HepG2 (cell line): ENCODE results near the gene TMTC1. TPM values are rescaled to one million over a fixed set of nuclear protein-coding genes. Genes with fewer than 3 reads are reported as not detected.

Experiments
- ATAC-seq: fragments of 200-7000 bp; cut with Tn5 transposase; 3 replicates; pipeline ENCODE4 v1.9.1; 2020; ENCODE audit warnings: mild to moderate bottlenecking, moderate library complexity
- BruUV-seq: library from RNA; stranded (reverse); fragments of 400-500 nt; replicated peaks from 2 replicates; lab custom pipeline; 2021; lab: Mats Ljungman, UMichigan
- CTCF ChIA-PET: fragments of 300-600 bp; formaldehyde crosslinking; extraction: SDS; loops from one replicate; lab custom pipeline; 2021; ENCODE audit warnings: low total read pairs, inconsistent platforms, low intra/inter-chr PET ratio; lab: Yijun Ruan, JAX
- POLR2A ChIA-PET: fragments of 350-600 bp; sonication (Branson Sonifier 250); formaldehyde crosslinking; loops from one replicate; lab custom pipeline; 2020; ENCODE audit warnings: antibody characterized with exemption, inconsistent platforms; lab: Yijun Ruan, JAX
- DNase-seq: peaks from one replicate; pipeline ENCODE4 v3.0.0-alpha.2; 2015; ENCODE audit warnings: low spot score
- FAIRE-seq: peaks from 3 replicates; lab custom pipeline; 2011; peaks lifted over from hg19 to GRCh38; lab: Jason Lieb, UNC
- H2AFZ ChIP-seq: one replicate; pipeline ENCODE4 v1.6.1; 2011; ENCODE audit warnings: low read length, inconsistent platforms
- H3K27ac ChIP-seq: fragments of 300-600 bp; 3 replicates; pipeline ENCODE4 v1.8.0; 2011; ENCODE audit warnings: mixed run types, mild to moderate bottlenecking, mixed read lengths, low read length, inconsistent platforms; ENCODE audit not compliant: insufficient read depth; ENCODE audit errors: extremely low read length
- H3K27me3 ChIP-seq, 2 experiments: fragments of 200-600 bp in 1 of 2; 2 replicates in 1 of 2; 3 replicates in 1 of 2; pipeline versions ENCODE4 v1.6.0 to v1.8.0; 2011; ENCODE audit warnings: low read length in 2 of 2, mild to moderate bottlenecking in 2 of 2, moderate library complexity in 2 of 2, inconsistent platforms in 1 of 2; ENCODE audit not compliant: insufficient read depth in 2 of 2, control insufficient read depth in 1 of 2
- H3K36me3 ChIP-seq, 2 experiments: fragments of 200-600 bp in 1 of 2; replicated peaks in 1 of 2; 2 replicates in 1 of 2; 3 replicates in 1 of 2; pipeline versions ENCODE4 v1.5.1 to v1.8.0; 2011; ENCODE audit warnings: low read length in 2 of 2, inconsistent platforms in 1 of 2; ENCODE audit not compliant: insufficient read depth in 2 of 2, control insufficient read depth in 1 of 2
- H3K4me1 ChIP-seq: 2 replicates; pipeline ENCODE4 v1.5.1; 2012; ENCODE audit warnings: low read length, inconsistent platforms; ENCODE audit not compliant: insufficient read depth
- H3K4me2 ChIP-seq: 2 replicates; pipeline ENCODE4 v1.6.0; 2011; ENCODE audit warnings: low read depth, low read length, inconsistent platforms
- H3K4me3 ChIP-seq, 3 experiments: fragments of 200-600 bp in 1 of 3; sonication (generic), shearing (Covaris generic) in 1 of 3; replicated peaks in 1 of 3; 2 replicates each; pipeline ENCODE4 v1.5.1; 2011 to 2016; ENCODE audit warnings: low read length in 3 of 3, inconsistent platforms in 2 of 3, low read depth in 2 of 3, mild to moderate bottlenecking in 2 of 3, control low read depth in 1 of 3, mixed read lengths in 1 of 3; ENCODE audit not compliant: insufficient read depth in 1 of 3
- H3K79me2 ChIP-seq: one replicate; pipeline ENCODE4 v1.6.1; 2011; ENCODE audit warnings: low read length, inconsistent platforms; ENCODE audit not compliant: insufficient read depth
- H3K9ac ChIP-seq: 2 replicates; pipeline ENCODE4 v1.6.0; 2011; ENCODE audit warnings: mild to moderate bottlenecking, low read depth, low read length, inconsistent platforms; ENCODE audit not compliant: insufficient read depth
- H3K9me3 ChIP-seq: 2 replicates; pipeline ENCODE4 v1.5.1; 2012; ENCODE audit warnings: mild to moderate bottlenecking, low read length
- H4K20me1 ChIP-seq: 2 replicates; pipeline ENCODE4 v1.6.0; 2011; ENCODE audit warnings: inconsistent platforms, mild to moderate bottlenecking, low read length, moderate library complexity; ENCODE audit not compliant: insufficient read depth
- AHR ChIP-seq: IDR thresholded peaks from 2 replicates; pipeline ENCODE4 v1.6.1; 2018; ENCODE audit warnings: missing genetic modification reagents, missing compliant biosample characterization
- ESRRA ChIP-seq: sonication (generic); formaldehyde crosslinking; IDR thresholded peaks from 2 replicates; pipeline ENCODE4 v1.5.1; 2020; ENCODE audit warnings: mild to moderate bottlenecking, low read depth, missing genetic modification reagents
- GTF3A ChIP-seq: sonication (generic); formaldehyde crosslinking; conservative IDR thresholded peaks from 2 replicates; pipeline ENCODE4 v1.4.0; 2020; ENCODE audit warnings: mild to moderate bottlenecking, missing genetic modification reagents
- HNRNPH1 ChIP-seq: fragments of 200-400 bp; formaldehyde crosslinking; optimal IDR thresholded peaks from 2 replicates; pipeline ENCODE3; 2017; ENCODE audit warnings: mild to moderate bottlenecking, low read depth, low read length
- PAWR ChIP-seq: sonication (generic); formaldehyde crosslinking; IDR thresholded peaks from 2 replicates; pipeline ENCODE4 v1.4.0; 2020; ENCODE audit warnings: missing genetic modification reagents, mild to moderate bottlenecking, borderline replicate concordance
- PHF20 ChIP-seq: sonication (generic); formaldehyde crosslinking; IDR thresholded peaks from 2 replicates; pipeline ENCODE4 v1.5.0; 2020; ENCODE audit warnings: mild to moderate bottlenecking, missing genetic modification reagents
- PHF21A ChIP-seq: sonication (generic); formaldehyde crosslinking; IDR thresholded peaks from 2 replicates; pipeline ENCODE4 v1.5.0; 2020; ENCODE audit warnings: mild to moderate bottlenecking, missing genetic modification reagents
- SIN3B ChIP-seq: fragments of 150-350 bp; IDR thresholded peaks from 2 replicates; pipeline ENCODE4 v1.6.1; 2014; ENCODE audit warnings: low read length
- SNAI1 ChIP-seq: sonication (generic); formaldehyde crosslinking; IDR thresholded peaks from 2 replicates; pipeline ENCODE4 v1.5.0; 2020; ENCODE audit warnings: mild to moderate bottlenecking, missing genetic modification reagents, borderline replicate concordance
- ZFP41 ChIP-seq: sonication (generic); formaldehyde crosslinking; IDR thresholded peaks from 2 replicates; pipeline ENCODE4 v1.4.0; 2020; ENCODE audit warnings: mild to moderate bottlenecking, missing genetic modification reagents, borderline replicate concordance
- ZNF224 ChIP-seq: sonication (generic); formaldehyde crosslinking; IDR thresholded peaks from 2 replicates; pipeline ENCODE4 v1.5.0; 2020; ENCODE audit warnings: mild to moderate bottlenecking, missing genetic modification reagents
- ZNF274 ChIP-seq: sonication (generic); formaldehyde crosslinking; IDR thresholded peaks from 2 replicates; pipeline ENCODE4 v1.5.1; 2020; ENCODE audit warnings: mild to moderate bottlenecking, missing genetic modification reagents
- ZNF549 ChIP-seq: sonication (generic); formaldehyde crosslinking; IDR thresholded peaks from 2 replicates; pipeline ENCODE4 v1.5.0; 2020; ENCODE audit warnings: missing genetic modification reagents
- WGBS: methylation state at CpG from one replicate; pipeline ENCODE4 v1.1.6; 2017; ENCODE audit warnings: low lambda C conversion rate; 5-methylcytosine and 5-hydroxymethylcytosine counted together
- in situ Hi-C: cut with HindIII; loops from 2 replicates; pipeline ENCODE4 v1.10.0; 2017; ENCODE audit warnings: low pct_unique_long_range_greater_than_20kb; ENCODE audit not compliant: extremely low pct_ligation_motif_present
- intact Hi-C: fragments of 100-400 bp; cut with micrococcal nuclease; formaldehyde crosslinking; loops from one replicate; pipeline ENCODE4 v1.10.0; 2022; ENCODE audit not compliant: unreplicated experiment
- polyA plus RNA-seq, 8 experiments: library from polyadenylated mRNA; depleted of rRNA in 3 of 8; stranded (reverse) in 7 of 8; unstranded in 1 of 8; fragments of >200 nt; fragmentation: Illumina TruSeq in 4 of 8; extraction: Trizol in 4 of 8; gene quantifications; 2 replicates each; pipeline versions ENCODE4 v1.2.1 to v1.2.3, GENCODE V29; 2011 to 2016; ENCODE audit warnings: low read depth in 4 of 8, missing spikeins in 1 of 8, mixed read lengths in 1 of 8; ENCODE audit not compliant: insufficient read depth in 1 of 8
- total RNA-seq, 5 experiments: library from RNA; depleted of rRNA; stranded (reverse); fragments of >200 nt; fragmentation: Illumina TruSeq; extraction: Trizol; gene quantifications; 2 replicates each; pipeline ENCODE4 v1.2.3, GENCODE V29; 2016; ENCODE audit warnings: low read depth in 1 of 5

Gene TMTC1
- total and polyA plus RNA-seq, 2 of the 13 experiments (the other 11 are each of a cell fraction or from before 2014, with no cell fraction given) = 0.69 to 1.8 TPM

DNA sequence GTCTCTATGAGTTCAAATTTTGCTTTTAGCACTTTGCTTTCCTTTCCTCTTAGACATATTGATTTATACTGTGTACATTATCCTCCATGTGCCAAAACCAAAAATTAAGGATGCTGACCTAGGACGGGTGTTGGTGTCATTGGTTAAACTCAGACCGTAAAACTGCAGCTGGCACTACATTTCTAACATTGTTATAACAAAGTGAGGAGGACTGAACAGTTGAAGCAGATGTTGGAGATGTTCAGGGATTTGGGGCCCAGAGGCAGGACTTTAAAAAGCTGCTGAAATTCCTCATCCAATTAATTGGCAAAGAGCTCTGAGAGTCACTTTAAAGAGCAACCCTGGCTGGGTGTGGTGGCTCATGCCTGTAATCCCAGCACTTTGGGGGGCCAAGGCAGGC, 72.4 kb downstream of the TMTC1 start:
- no peak overlapping the region for H3K9ac ChIP-seq
- TF ChIP-seq GTF3A (CRISPR knock-in tag) (no peak), PHF21A (CRISPR knock-in tag) (no peak), ZNF224 (no peak), ZFP41 (CRISPR knock-in tag) (no peak), SIN3B (no peak), SNAI1 (CRISPR knock-in tag) (no peak), PAWR (no peak), HNRNPH1 (no peak), ZNF274 (CRISPR knock-in tag) (no peak), ESRRA (CRISPR knock-in tag) (no peak), AHR (CRISPR knock-in tag) (no peak), ZNF549 (no peak), PHF20 (CRISPR knock-in tag) (no peak)
- TF ChIP-seq, all 625 proteins: peak for 0
- Histone ChIP-seq H2AFZ (no peak overlapping the region), H3K79me2 (no peaks in the 10 kb centered on the region), H3K36me3 (no peaks in the 10 kb centered on the region), H3K27ac (no peak overlapping the region), H3K4me1 (no peaks in the 10 kb centered on the region), H3K9me3 (no peaks in the 10 kb centered on the region), H3K4me2 (no peak overlapping the region), H4K20me1 (no peaks in the 10 kb centered on the region), H3K27me3 (no peaks in the 10 kb centered on the region), H3K4me3 (no peak overlapping the region)
- CTCF ChIA-PET = no interaction called here
- no TSS peak for BruUV-seq
- 25% methylated on average over 2 of the region's 2 CpGs for WGBS
- no peak for DNase-seq
- ATAC-seq = no peak
- no peak for FAIRE-seq
- POLR2A ChIA-PET = no interaction called here
- in situ Hi-C loops = no loop called here
- intact Hi-C loops = no loop called here
